Upper lobe of left lung (tissue), 4 donors: ENCODE data around the gene SLC10A7.
A peak's percentile ranks its signal among the peaks of the same experiment; 100 is the strongest.

Experiments
- CTCF ChIP-seq, 6 experiments: fragments of 450-650 bp in 4 of 6; fragments of 200-600 bp in 2 of 6; sonication (generic) in 2 of 6; IDR thresholded peaks; one replicate each; pipeline ENCODE4 v1.5.1; 2016 to 2019; ENCODE audit warnings: antibody characterized with exemption in 6 of 6
- EP300 ChIP-seq, 4 donors: sonication (generic); formaldehyde crosslinking; IDR thresholded peaks; one replicate each; pipeline ENCODE4 v1.5.1; 2017; ENCODE audit warnings: antibody characterized with exemption in 4 of 4, control low read depth in 2 of 4

GRCh38 chr4:146522098-146522868 lies 543 bp upstream of the SLC10A7 start:
- TF ChIP-seq EP300 (IDR thresholded peaks at IDR 0.05) (peak in 1 of 4 donors; percentile 34), CTCF (IDR thresholded peaks at IDR 0.05) (no peak)
